GF-D8 (cell line): ENCODE measurements around the gene PON1.

Experiments
- DNase-seq: peaks from one replicate; lab custom pipeline; 2025; lab: John Stamatoyannopoulos, UW

The PON1 gene

GRCh38 chr7:95253986-95254385 lies 70.3 kb downstream of the PON1 start:
- DNase-seq: no peak

GRCh38 chr7:95251966-95252365 lies 72.4 kb downstream of the PON1 start:
- no peak for DNase-seq

GRCh38 chr7:95250571-95250970 lies 73.8 kb downstream of the PON1 start:
- DNase-seq: no peak
